ENCODE data around the gene C15orf61.

C15orf61 gene

GRCh38 chr15:67515090-67515489 is 5.8 kb upstream of the C15orf61 start:
- DNase-seq, result no peak

DNA sequence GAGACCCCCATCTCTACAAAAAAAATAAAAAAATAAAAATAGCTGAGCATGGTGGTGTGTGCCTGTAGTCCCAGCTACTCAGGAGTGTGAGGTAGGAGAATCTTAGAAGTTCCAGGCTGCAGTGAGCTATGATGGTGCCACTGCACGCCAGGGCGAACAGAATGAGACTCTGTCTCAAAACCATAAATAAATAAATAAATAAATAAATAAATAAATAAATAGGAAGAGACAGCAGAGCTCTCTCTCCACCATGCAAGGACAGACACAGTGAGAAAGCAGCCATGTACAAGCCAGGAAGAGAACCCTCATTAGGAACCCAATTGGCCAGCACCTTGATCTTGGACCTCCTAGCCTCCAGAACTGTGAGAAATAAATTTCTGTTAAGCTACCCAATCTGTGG is 5.4 kb upstream of the C15orf61 start:
- no peak for DNase-seq

GRCh38 chr15:67520321-67521028 is 456 bp upstream of the C15orf61 start:
- no peak for DNase-seq

- no peak for DNase-seq
Measured at GRCh38 chr15:67521783-67522568, 1.0 kb downstream of the C15orf61 start.

GRCh38 chr15:67523330-67523729 is 2.4 kb downstream of the C15orf61 start:
- DNase-seq, result no peak

- DNase-seq, result no peak
Measured at GRCh38 chr15:67524235-67524634, 3.3 kb downstream of the C15orf61 start.

GRCh38 chr15:67528513-67528912 is 7.6 kb downstream of the C15orf61 start:
- DNase-seq, result no peak

GRCh38 chr15:67531379-67531914 is 10.5 kb downstream of the C15orf61 start:
- DNase-seq, result no peak

GRCh38 chr15:67533873-67534272 is 12.9 kb downstream of the C15orf61 start:
- no peak for DNase-seq

DNA sequence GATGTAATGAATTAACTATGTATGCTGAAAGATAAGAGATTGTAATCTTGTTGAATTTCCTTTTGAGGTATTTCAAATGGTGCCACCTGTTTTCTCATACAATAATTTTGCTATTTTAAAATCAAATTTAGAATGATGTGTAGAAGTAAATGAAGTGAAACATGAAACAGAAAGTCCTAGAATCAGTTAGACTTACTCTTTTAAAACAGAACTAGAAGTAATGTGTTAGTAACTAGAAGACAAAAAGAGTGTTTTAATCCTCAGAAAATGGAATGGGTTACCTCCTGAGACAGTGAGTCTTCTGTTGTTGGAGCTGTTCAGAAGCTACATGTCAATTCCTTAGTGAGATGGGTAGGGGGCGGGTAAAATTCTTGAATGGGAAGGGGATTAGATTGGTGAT is 13.4 kb downstream of the C15orf61 start:
- DNase-seq, result no peak

DNA sequence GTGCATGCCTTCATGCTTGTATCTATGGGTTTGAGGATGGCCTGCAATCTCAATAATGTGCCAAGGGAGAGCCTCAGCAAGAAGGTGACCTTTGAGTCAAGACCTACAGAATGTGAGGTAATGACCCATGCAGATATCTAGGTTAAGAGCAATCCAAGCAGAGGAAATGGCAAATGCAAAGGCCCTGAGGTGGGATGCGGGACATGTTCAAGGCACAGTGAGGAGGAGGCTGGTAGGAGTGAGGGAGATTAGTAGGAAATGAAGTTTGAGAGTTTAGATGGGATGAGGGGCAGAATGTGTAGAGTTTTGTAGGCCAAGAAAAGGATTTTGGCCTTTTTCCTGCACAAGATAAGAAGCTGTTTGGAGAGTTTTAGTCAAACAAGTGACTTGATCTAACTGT is 16.8 kb downstream of the C15orf61 start:
- DNase-seq, result no peak

DNA sequence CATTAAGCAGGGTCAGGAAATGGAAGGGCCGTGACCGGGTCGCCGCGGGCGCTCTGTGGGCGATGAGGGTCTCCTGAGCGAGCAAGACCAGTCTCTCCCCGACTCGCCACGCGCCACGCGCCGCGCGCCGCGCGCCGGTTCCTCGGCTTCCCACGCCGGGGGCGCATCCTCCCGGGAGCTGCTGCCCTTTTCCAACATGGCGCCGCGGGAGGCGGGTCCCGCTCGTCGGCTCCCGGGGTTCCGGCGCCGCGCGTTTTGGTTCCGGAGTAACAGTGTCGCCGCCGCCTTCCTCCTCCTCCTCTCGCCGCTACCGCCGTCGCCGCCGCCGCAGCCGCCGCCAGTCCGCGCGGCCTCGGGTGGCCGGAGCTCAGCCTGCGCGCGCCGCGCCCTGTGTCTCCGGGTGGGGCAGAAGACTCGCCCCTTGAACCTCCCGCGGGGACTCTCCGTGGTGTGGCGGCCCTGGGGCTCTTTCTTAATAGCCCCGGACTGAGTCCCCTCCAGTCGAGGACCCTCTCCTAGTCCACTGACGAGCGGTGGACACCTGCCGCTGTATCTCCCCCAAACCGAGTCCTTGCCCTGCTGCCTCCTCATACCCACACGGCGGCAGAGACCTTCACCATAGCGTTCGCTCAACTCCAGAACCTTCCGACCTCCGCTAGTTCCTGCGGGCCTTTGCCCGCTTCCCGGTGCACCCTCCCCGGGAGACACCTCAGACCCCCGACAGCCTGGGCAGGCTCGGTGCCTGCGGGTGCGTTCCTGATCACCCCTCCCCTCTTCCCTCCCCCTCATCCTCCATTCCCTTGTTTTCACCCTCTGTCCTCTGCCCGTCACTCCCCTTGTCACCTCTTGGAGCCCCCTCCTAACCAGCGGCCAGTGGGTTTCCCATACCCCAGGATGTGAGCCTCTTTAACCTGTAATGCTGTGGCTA is 21.8 kb downstream of the C15orf61 start, which contains the start of gene MAP2K5:
TSS of gene MAP2K5 (plus strand) at position 284 of the 928 bp plus-strand sequence. CDS start at position 917, 633 bp downstream.
- DNase-seq, result peak; percentile 84

DNA sequence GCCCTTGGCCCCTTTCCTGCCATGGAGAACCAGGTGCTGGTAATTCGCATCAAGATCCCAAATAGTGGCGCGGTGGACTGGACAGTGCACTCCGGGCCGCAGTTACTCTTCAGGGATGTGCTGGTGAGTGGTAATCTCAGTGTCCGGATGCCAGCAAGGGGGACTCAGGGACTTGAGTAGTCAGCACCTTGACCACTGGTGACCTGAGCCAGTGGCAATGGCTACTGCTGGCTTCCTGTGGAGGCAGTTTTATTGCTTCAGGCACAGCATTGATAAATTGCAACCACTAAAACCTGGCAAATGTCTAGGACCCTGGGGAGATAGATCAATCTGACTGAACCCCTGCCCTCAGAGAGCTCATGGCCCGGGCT is 22.4 kb downstream of the C15orf61 start:
- no peak for DNase-seq

DNA sequence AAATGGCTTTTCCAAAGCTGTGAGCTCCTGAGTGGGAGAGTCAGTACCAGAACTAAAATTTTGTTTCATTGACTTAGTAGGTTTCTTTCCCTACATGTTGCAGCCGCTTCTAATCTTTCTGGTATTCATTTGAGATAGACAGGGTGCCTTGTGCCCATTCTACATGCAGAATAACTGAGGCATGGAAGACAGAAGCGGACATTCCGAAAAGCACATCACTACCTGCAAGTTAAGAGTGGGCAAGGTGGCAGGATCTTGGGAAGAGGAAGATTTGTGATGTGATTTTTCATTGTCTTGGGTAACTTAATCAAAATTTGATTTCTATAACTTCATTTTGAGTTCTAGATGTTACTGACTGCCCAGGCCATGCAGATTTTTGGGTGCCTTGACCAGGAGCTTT is 23.5 kb downstream of the C15orf61 start:
- no peak for DNase-seq

DNA sequence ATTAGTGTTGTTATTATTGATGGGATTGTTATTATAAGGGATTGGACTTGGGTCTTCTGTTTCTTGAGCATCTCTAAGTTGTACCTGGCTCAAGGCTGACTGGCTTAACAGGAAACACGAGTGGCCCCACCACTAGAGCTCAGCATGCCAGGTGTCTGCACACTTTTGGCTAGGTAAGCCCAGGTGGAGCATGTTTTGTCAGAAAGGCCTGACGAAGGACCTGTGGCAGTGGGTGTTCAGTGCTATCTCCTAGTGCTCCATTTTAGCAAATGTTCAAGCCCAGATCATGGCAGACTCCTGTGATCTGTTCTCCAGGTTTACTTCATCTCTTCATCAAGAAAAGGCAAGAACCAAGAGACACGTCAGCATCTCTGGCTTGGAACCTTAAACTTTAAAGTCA is 24.9 kb downstream of the C15orf61 start:
- no peak for DNase-seq

DNA sequence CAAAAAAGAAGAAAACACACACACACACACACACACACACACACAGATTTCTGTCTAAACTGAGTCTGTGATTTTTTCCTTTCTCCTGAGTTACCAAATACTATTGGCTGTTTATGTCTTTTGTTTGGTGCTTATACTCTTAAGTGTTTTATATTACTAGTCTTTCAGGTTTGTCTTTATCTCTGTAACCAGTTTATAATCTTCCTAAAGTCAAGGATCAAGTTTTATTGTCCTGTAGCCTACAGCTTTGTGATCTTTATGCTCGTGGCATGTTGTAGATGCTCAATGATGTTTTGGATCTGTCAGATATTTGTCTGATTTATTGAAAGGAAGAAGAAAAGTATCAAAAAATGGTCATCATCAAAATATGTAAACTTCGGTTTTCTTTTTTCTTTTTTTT is 26.1 kb downstream of the C15orf61 start:
- DNase-seq, result no peak

DNA sequence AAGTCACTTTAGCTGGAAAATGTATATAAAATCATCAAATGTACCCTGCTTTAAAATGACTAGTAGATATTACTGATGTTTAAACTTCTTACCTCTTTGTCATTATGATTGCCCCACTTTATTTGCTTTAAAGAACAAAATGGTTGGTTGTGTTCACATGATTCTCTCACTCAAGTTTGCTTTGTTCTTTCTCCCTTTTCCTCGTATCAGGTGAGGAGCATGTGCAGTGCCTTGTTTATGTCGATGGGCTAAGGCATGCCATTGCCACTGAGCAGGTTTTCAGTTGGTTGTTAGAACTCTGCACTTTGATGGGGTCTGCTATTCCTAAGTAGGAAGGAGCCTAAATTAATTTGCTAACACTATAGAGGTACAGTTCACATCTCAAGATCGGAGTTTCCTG is 26.9 kb downstream of the C15orf61 start:
- DNase-seq, result no peak

- no peak for DNase-seq
Measured at GRCh38 chr15:67548236-67548852, 27.4 kb downstream of the C15orf61 start.

DNA sequence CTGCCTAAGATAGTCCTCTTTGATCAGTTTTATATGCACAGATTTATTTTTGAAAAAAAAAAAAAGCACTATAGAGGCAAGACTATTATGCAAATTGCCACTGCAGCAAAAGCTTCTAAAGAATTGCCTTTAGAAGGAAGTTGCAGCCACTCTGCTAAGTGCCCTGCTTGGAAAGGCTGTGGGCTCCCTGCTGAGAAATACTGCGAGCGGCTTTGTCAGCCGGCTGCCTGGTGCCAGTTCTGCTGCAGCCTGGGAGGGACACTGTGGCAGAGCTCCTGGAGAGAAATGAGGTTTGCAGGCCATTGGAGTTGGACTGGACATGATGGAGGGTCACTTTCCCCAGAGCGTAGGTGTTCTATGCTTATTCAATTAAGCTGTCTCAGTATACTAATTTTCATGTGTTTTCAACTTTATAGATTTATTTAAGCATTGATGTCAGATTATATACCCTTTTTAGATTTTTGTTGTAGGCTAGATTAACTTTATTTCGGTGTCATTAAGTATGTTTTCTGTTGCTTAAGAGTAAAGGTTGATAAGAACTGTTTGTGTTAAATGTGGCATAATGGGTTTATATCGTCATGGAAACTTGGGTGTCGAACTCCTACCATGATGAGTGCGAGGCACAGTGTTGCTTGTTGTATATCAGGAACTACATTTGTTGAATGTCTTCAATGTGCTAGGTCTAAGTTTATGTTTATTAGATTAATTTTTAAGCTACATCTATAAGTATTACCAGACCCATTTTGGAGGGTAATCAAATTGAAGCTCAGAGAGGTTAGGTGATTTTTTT is 28.1 kb downstream of the C15orf61 start:
- no peak for DNase-seq

DNA sequence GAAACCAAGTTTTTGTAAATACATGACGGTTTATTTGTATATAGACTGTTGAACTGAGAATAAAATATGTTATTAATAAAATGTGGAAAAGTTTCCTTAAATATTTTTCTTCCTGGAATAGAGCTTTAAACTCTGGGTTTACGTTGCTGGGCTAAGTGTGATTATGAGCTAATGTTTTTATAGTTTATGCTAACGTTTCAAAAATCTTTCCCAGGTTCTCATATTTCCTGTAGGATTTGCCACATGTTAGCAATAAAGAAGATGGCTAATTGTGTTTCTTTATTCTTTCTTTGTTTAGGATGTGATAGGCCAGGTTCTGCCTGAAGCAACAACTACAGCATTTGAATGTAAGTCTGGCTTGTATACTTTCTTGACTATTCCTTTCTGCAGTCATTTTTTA is 28.8 kb downstream of the C15orf61 start:
- DNase-seq, result no peak

- no peak for DNase-seq
Measured at GRCh38 chr15:67550522-67550921, 29.6 kb downstream of the C15orf61 start.
